Endothelial cell of umbilical vein (primary cell): ENCODE data around the gene ZNF891.

Experiments used
- EZH2 ChIP-seq: IDR thresholded peaks from 2 replicates; pipeline ENCODE4 v1.6.1; 2012; ENCODE audit warnings: borderline replicate concordance, low read depth, mild to moderate bottlenecking, moderate library complexity, low read length, inconsistent platforms; ENCODE audit not compliant: severe bottlenecking
- POLR2A ChIP-seq: IDR thresholded peaks from 2 replicates; pipeline ENCODE4 v1.6.1; 2012; ENCODE audit warnings: low read depth, mild to moderate bottlenecking, control low read depth, low read length
- POLR2AphosphoS5 ChIP-seq: IDR thresholded peaks from 2 replicates; pipeline ENCODE4 v1.6.1; 2012; ENCODE audit warnings: low read depth, mild to moderate bottlenecking, control low read depth, low read length, moderate library complexity; ENCODE audit not compliant: insufficient read depth
- TF ChIP-seq, protein P1 (sequence below), 2 donors: IDR thresholded peaks; 1 replicate in 1 of 2; 2 replicates in 1 of 2; pipeline ENCODE4 v1.5.1; 2011; ENCODE audit warnings: low read length in 2 of 2, mild to moderate bottlenecking in 2 of 2, moderate library complexity in 2 of 2, control low read depth in 1 of 2, inconsistent platforms in 1 of 2, low read depth in 1 of 2; ENCODE audit not compliant: insufficient read depth in 1 of 2; ENCODE audit errors: extremely low read depth in 1 of 2

DNA sequence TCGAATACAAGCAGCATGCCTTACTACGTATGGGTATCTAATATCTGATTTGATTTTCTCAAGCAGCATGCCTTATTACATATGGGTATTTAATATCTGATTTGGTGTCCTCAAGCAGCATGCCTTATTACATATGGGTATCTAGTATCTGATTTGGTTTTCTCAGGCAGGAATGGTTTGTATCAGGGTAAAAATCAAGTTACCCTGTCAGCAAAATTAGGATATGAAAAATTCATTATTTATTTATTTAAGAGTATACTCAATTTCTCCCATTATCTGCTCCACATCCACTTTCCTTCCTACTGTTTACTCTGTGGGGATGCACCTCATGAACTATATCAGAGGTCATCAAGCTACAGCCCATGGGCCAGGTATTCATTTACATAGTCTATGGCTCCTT lies 21.9 kb downstream of the ZNF891 start:
- TF ChIP-seq, protein P1, sequence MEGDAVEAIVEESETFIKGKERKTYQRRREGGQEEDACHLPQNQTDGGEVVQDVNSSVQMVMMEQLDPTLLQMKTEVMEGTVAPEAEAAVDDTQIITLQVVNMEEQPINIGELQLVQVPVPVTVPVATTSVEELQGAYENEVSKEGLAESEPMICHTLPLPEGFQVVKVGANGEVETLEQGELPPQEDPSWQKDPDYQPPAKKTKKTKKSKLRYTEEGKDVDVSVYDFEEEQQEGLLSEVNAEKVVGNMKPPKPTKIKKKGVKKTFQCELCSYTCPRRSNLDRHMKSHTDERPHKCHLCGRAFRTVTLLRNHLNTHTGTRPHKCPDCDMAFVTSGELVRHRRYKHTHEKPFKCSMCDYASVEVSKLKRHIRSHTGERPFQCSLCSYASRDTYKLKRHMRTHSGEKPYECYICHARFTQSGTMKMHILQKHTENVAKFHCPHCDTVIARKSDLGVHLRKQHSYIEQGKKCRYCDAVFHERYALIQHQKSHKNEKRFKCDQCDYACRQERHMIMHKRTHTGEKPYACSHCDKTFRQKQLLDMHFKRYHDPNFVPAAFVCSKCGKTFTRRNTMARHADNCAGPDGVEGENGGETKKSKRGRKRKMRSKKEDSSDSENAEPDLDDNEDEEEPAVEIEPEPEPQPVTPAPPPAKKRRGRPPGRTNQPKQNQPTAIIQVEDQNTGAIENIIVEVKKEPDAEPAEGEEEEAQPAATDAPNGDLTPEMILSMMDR (IDR thresholded peaks at IDR 0.05; ENCODE audit: extremely low read depth in 1 of 2, insufficient read depth in 1 of 2, low read depth in 1 of 2, low read length in 2 of 2) = no peak
- no peak for TF ChIP-seq EZH2
- no peak for TF ChIP-seq POLR2A
- no peak for TF ChIP-seq POLR2AphosphoS5
